ENCODE measurements around the gene PIH1D1. TPM values are rescaled to one million over a fixed set of nuclear protein-coding genes. Genes with fewer than 3 reads are reported as not detected.

Gene PIH1D1
- total RNA-seq, 2 donors from 2014 or later, result 55.8 to 61.5 TPM

DNA sequence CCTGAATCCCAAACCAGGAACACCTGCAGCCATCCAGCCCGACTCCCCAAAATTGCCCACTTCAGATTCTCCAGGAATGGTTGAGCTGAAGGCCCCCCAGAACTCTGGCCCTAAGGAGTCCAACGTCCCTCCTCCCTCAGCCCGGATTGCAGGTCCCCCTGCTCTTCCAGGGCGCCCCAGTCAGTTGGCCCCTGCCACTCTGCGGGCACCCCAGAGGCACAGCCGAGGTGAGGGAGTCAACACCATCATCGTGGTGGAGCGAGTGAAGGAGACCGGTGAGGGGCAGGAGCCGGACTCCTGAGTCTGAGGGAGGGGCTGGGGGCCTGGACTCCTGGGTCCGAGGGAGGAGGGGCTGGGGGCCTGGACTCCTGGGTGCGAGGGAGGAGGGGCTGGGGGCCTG, 24.3 kb downstream of the PIH1D1 start:
- DNase-seq (ENCODE audit: low spot score), result no peak
- Histone ChIP-seq H3K36me3 (no peaks in the 10 kb centered on the region), H3K9me3 (no peaks in the 10 kb centered on the region)

GRCh38 chr19:49425922-49426592, 25.6 kb downstream of the PIH1D1 start:
- no peak for TF ChIP-seq CTCF (IDR thresholded peaks at IDR 0.05)
- Histone ChIP-seq H3K9me3 (no peaks in the 10 kb centered on the region), H3K4me3 (no peak overlapping the region), H3K27me3 (peaks cover 53 to 63% of the 10 kb centered on the region in 2 donors), H3K36me3 (no peaks in the 10 kb centered on the region), H3K4me1 (peaks cover 0 to 39% of the 10 kb centered on the region in 2 donors), H3K27ac (no peak overlapping the region)
- no peak for DNase-seq (ENCODE audit: low spot score)

More for the DNA sequence above, 24.3 kb downstream of the PIH1D1 start:
- no peak overlapping the region for H3K27ac ChIP-seq
- peaks cover 0 to 31% of the 10 kb centered on the region in 2 donors for H3K4me1 ChIP-seq
- TF ChIP-seq CTCF (IDR thresholded peaks at IDR 0.05), result no peak
- H3K27me3 ChIP-seq, result peaks cover 46 to 65% of the 10 kb centered on the region in 2 donors
- H3K4me3 ChIP-seq, result no peak overlapping the region

- TF ChIP-seq CTCF (IDR thresholded peaks at IDR 0.05), result no peak
- no peak within 1 kb of the TSS for H3K4me3 ChIP-seq
- DNase-seq (ENCODE audit: low spot score), result no peak
These were observed 26.4 kb downstream of the PIH1D1 start, which contains the start of gene GFY for GRCh38 chr19:49425178-49425577. TSS of gene GFY (plus strand) at chr19:49425388. CDS start at chr19:49426431, 1,043 bp downstream.

DNA sequence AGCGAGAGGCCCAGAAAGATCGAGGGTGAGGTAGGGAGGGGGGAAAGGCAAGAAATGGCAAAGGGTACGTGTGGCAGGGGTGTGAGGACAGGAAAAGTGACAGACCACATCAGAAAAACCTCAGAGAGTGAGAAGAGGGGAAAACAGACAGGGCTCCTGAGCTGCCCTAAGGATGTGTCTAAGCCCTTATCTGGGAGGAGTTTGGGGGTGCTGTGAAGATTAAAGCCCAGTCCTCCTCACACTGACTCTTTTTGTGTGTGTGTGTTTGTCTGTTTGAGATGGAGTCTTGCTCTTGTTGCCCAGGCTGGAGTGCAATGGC, 27.7 kb downstream of the PIH1D1 start:
- Histone ChIP-seq H3K36me3 (no peaks in the 10 kb centered on the region), H3K27me3 (peaks cover 53 to 66% of the 10 kb centered on the region in 2 donors), H3K9me3 (no peaks in the 10 kb centered on the region), H3K4me1 (peaks cover 0 to 45% of the 10 kb centered on the region in 2 donors), H3K4me3 (no peak overlapping the region), H3K27ac (no peak overlapping the region)
- no peak for TF ChIP-seq CTCF (IDR thresholded peaks at IDR 0.05)
- DNase-seq (ENCODE audit: low spot score), result no peak

More at GRCh38 chr19:49425178-49425577, 26.4 kb downstream of the PIH1D1 start, which contains the start of gene GFY:
- H3K36me3 ChIP-seq, result no peaks in the 10 kb centered on the region
- peaks cover 53 to 64% of the 10 kb centered on the region in 2 donors for H3K27me3 ChIP-seq
- H3K27ac ChIP-seq, result no peak within 1 kb of the TSS
- peaks cover 0 to 45% of the 10 kb centered on the region in 2 donors for H3K4me1 ChIP-seq
- H3K9me3 ChIP-seq, result no peaks in the 10 kb centered on the region

DNA sequence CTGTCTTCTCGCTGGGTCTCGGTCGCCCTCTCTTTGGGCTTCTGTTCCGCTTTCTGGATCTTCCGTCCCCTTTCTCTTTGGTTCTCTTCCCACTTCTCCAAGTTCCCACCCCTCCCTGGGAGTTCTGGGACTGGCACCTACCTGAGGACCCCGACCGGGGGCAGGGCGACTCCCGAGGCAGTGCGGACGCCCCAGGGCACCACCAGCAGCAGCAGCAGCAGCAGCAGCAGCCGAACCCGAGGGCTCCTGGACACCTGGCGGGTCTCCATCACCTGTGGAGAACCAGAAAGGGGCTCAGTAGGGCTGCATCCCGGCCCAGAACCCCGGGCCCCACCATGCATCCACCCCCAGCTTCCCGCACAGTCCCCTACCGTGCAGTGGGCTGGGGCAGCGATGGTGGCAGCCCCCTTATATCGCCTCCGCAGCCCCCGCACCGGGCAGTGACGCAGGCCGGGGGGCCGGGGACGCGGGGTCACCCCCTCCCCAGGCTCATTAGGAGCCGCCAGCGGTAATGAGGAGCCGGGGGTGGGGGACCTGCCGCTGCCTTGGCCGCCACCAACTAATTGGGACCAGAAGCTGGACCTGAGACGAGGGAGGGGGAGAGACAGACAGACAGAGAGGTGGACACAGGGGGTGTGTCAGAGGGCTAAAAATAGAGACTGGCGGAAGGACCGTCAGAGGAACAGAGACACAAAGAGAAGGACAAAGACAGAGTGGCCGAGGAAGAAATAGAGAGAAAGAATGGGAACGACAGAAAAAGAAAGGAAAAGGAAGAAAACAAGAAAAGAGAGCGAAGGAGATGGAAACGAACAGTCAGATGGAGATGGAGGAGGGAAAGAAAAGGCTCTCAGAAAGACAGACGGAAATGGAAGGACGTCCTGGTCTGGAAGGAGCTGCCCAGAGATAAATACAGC, 28.3 kb downstream of the PIH1D1 start, which contains the start of gene PTH2:
Gene PTH2 (minus strand): TSS at position 371 of the 914 bp plus-strand sequence. CDS start 102 bp downstream, at position 269.
- TF ChIP-seq CTCF (IDR thresholded peaks at IDR 0.05), result no peak
- H3K36me3 ChIP-seq, result no peaks in the 10 kb centered on the region
- no peaks in the 10 kb centered on the region for H3K9me3 ChIP-seq
- no peak for DNase-seq (ENCODE audit: low spot score)
- H3K27me3 ChIP-seq, result peaks cover 49 to 60% of the 10 kb centered on the region in 2 donors
- H3K4me1 ChIP-seq, result peaks cover 0 to 40% of the 10 kb centered on the region in 2 donors
- peak within 1 kb of the TSS in 1 of 2 donors; percentile 35 for H3K4me3 ChIP-seq
- H3K27ac ChIP-seq, result no peak within 1 kb of the TSS
